ENCODE measurements around the gene CHSY3. TPM values are rescaled to one million over a fixed set of nuclear protein-coding genes. Genes with fewer than 3 reads are reported as not detected.

CHSY3 gene
- polyA plus RNA-seq, 3 donors = not detected

- no peaks in the 10 kb centered on the region for H3K27me3 ChIP-seq (ENCODE audit: control insufficient read depth in 2 of 2, insufficient read depth in 2 of 2, low read length in 2 of 2)
- H3K9ac ChIP-seq (ENCODE audit: insufficient read depth, low read length, poor library complexity, severe bottlenecking) = no peak overlapping the region
- no peak overlapping the region for H2AFZ ChIP-seq (ENCODE audit: insufficient read depth, low read depth, low read length, poor library complexity, severe bottlenecking)
- H3K27ac ChIP-seq (ENCODE audit: low read depth in 1 of 2, low read length in 2 of 2) = no peak overlapping the region
- no peaks in the 10 kb centered on the region for H4K20me1 ChIP-seq (ENCODE audit: insufficient read depth, low read length)
- WGBS (ENCODE audit: insufficient coverage) = 66% methylated on average over 2 of the region's 3 CpGs
- no peaks in the 10 kb centered on the region for H3K27me3 Mint-ChIP-seq (ENCODE audit: low read depth in 3 of 3)
- H3K4me1 Mint-ChIP-seq = no peaks in the 10 kb centered on the region
- H3K27ac Mint-ChIP-seq = no peak overlapping the region
- no peak overlapping the region for H3K4me2 ChIP-seq (replicated peaks; ENCODE audit: extremely low read depth, low read length, poor library complexity, severe bottlenecking)
- TF ChIP-seq CTCF (IDR thresholded peaks at IDR 0.05) = no peak
- H3K79me2 ChIP-seq (ENCODE audit: insufficient read depth, low read length) = no peaks in the 10 kb centered on the region
- no peak overlapping the region for H3K4me3 Mint-ChIP-seq
- H3K4me1 ChIP-seq (ENCODE audit: control insufficient read depth in 1 of 2, insufficient read depth in 2 of 2, low read length in 2 of 2) = no peaks in the 10 kb centered on the region
- H3K4me3 ChIP-seq (replicated peaks in 1 of 3; ENCODE audit: low read depth in 2 of 3, low read length in 3 of 3) = no peak overlapping the region
- H3K36me3 Mint-ChIP-seq = no peaks in the 10 kb centered on the region
- no peaks in the 10 kb centered on the region for H3K36me3 ChIP-seq (replicated peaks in 1 of 2; ENCODE audit: control insufficient read depth in 1 of 2, insufficient read depth in 2 of 2, low read length in 2 of 2)
- H3K9me3 Mint-ChIP-seq = peaks cover 0 to 8% (median 4%) of the 10 kb centered on the region in 7 donors
- no peak for DNase-seq
- intact Hi-C loops (cut with micrococcal nuclease) = no loop called here
- no peaks in the 10 kb centered on the region for H3K9me3 ChIP-seq (replicated peaks in 1 of 2; ENCODE audit: control insufficient read depth in 1 of 2, insufficient read depth in 1 of 2, low read length in 2 of 2)
Observed at GRCh38 chr5:130158036-130158435, 253.8 kb downstream of the CHSY3 start.

GRCh38 chr5:130159968-130160367 is 255.7 kb downstream of the CHSY3 start:
- H3K27me3 Mint-ChIP-seq (ENCODE audit: low read depth in 3 of 3) = no peaks in the 10 kb centered on the region
- H3K36me3 Mint-ChIP-seq = no peaks in the 10 kb centered on the region
- no peak overlapping the region for H3K4me3 Mint-ChIP-seq
- TF ChIP-seq CTCF (IDR thresholded peaks at IDR 0.05) = no peak
- Histone ChIP-seq H3K9ac (ENCODE audit: insufficient read depth, low read length, poor library complexity, severe bottlenecking) (no peak overlapping the region), H3K4me2 (replicated peaks; ENCODE audit: extremely low read depth, low read length, poor library complexity, severe bottlenecking) (no peak overlapping the region), H3K9me3 (replicated peaks in 1 of 2; ENCODE audit: control insufficient read depth in 1 of 2, insufficient read depth in 1 of 2, low read length in 2 of 2) (no peaks in the 10 kb centered on the region), H2AFZ (ENCODE audit: insufficient read depth, low read depth, low read length, poor library complexity, severe bottlenecking) (no peak overlapping the region), H4K20me1 (ENCODE audit: insufficient read depth, low read length) (no peaks in the 10 kb centered on the region), H3K27me3 (ENCODE audit: control insufficient read depth in 2 of 2, insufficient read depth in 2 of 2, low read length in 2 of 2) (no peaks in the 10 kb centered on the region), H3K36me3 (replicated peaks in 1 of 2; ENCODE audit: control insufficient read depth in 1 of 2, insufficient read depth in 2 of 2, low read length in 2 of 2) (no peaks in the 10 kb centered on the region), H3K79me2 (ENCODE audit: insufficient read depth, low read length) (no peaks in the 10 kb centered on the region), H3K4me1 (ENCODE audit: control insufficient read depth in 1 of 2, insufficient read depth in 2 of 2, low read length in 2 of 2) (no peaks in the 10 kb centered on the region), H3K27ac (ENCODE audit: low read depth in 1 of 2, low read length in 2 of 2) (no peak overlapping the region), H3K4me3 (replicated peaks in 1 of 3; ENCODE audit: low read depth in 2 of 3, low read length in 3 of 3) (no peak overlapping the region)
- WGBS (ENCODE audit: insufficient coverage) = 90% methylated on average over 1 of the region's 3 CpGs
- no peak for DNase-seq
- intact Hi-C loops (cut with micrococcal nuclease) = no loop called here
- peaks cover 0 to 8% (median 2%) of the 10 kb centered on the region in 7 donors for H3K9me3 Mint-ChIP-seq
- H3K27ac Mint-ChIP-seq = no peak overlapping the region
- H3K4me1 Mint-ChIP-seq = no peaks in the 10 kb centered on the region
